ENCODE measurements around the gene SIN3A. TPM values are rescaled to one million over a fixed set of nuclear protein-coding genes. Genes with fewer than 3 reads are reported as not detected.

SIN3A gene
- total RNA-seq, 1 experiment from 2014 or later = 45.5 TPM

DNA sequence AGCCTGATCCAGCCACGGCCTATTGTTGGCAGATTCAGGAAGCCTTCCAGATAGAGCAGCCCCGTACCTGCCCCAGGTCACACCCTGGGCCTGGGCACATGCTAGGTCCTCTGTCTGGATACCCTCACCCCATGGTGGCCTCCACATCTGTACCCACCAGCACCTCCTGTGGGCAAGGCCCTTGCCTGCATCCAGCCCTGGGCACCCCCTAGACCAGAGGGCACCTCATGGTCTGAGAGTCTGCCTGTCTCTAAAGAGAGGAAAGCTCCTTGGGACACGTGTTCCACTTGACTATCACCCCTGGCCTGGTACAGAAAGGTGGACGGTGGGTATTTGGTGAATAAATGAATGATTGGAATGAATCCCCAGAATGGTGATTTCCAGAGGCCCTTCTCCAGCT lies 124.5 kb downstream of the SIN3A start:
- Mint-ChIP-seq H3K27me3 (ENCODE audit: insufficient read depth, unreplicated experiment) (peaks cover 4% of the 10 kb centered on the region), H3K27ac (ENCODE audit: low read depth, unreplicated experiment) (no peak overlapping the region), H3K4me1 (ENCODE audit: insufficient read depth, unreplicated experiment) (peaks cover 2% of the 10 kb centered on the region), H3K9me3 (ENCODE audit: unreplicated experiment) (peaks cover 1% of the 10 kb centered on the region), H3K4me3 (ENCODE audit: unreplicated experiment) (no peak overlapping the region), H3K36me3 (ENCODE audit: insufficient read depth, unreplicated experiment) (peaks cover 6% of the 10 kb centered on the region)
- no peak for DNase-seq (ENCODE audit: unreplicated experiment)
- TF ChIP-seq, protein P1, sequence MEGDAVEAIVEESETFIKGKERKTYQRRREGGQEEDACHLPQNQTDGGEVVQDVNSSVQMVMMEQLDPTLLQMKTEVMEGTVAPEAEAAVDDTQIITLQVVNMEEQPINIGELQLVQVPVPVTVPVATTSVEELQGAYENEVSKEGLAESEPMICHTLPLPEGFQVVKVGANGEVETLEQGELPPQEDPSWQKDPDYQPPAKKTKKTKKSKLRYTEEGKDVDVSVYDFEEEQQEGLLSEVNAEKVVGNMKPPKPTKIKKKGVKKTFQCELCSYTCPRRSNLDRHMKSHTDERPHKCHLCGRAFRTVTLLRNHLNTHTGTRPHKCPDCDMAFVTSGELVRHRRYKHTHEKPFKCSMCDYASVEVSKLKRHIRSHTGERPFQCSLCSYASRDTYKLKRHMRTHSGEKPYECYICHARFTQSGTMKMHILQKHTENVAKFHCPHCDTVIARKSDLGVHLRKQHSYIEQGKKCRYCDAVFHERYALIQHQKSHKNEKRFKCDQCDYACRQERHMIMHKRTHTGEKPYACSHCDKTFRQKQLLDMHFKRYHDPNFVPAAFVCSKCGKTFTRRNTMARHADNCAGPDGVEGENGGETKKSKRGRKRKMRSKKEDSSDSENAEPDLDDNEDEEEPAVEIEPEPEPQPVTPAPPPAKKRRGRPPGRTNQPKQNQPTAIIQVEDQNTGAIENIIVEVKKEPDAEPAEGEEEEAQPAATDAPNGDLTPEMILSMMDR (IDR thresholded peaks at IDR 0.05; ENCODE audit: unreplicated experiment) = no peak
- intact Hi-C loops (cut with micrococcal nuclease) = no loop called here
- ChIA-PET CTCF (interaction anchor here (0.7 kb wide), 1 partner anchor 124 kb away, joined by 3 read pairs; no protein-coding TSS in a partner anchor), POLR2A (no interaction called here)
- no TSS peak for BruUV-seq (replicated peaks)

DNA sequence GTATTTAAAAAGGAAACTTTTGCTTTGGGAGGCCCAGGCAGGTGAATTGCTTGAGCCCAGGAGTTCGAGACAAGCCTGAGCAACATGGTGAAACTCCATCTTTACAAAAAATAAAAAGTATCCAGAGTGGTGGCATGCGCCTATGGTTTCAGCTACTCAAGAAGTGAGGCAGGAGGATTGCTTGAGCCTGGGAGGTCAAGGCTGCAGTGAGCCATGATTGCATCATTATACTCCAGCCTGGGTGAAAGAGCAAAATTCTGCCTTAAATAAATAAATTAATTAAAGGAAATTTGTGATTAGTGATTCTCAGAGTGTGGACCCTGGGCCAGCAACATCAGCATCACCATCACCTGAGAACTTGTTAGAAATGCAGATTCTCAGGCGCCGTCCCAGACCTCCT lies 125.6 kb downstream of the SIN3A start:
- H3K9me3 Mint-ChIP-seq (ENCODE audit: unreplicated experiment) = peaks cover 8% of the 10 kb centered on the region
- intact Hi-C loops (cut with micrococcal nuclease) = no loop called here
- peaks cover 15% of the 10 kb centered on the region for H3K27me3 Mint-ChIP-seq (ENCODE audit: insufficient read depth, unreplicated experiment)
- TF ChIP-seq, protein P1 (IDR thresholded peaks at IDR 0.05; ENCODE audit: unreplicated experiment) = no peak
- no peak overlapping the region for H3K4me3 Mint-ChIP-seq (ENCODE audit: unreplicated experiment)
- ChIA-PET CTCF (no interaction called here), POLR2A (no interaction called here)
- no TSS peak for BruUV-seq (replicated peaks)
- no peak overlapping the region for H3K27ac Mint-ChIP-seq (ENCODE audit: low read depth, unreplicated experiment)
- peaks cover 6% of the 10 kb centered on the region for H3K36me3 Mint-ChIP-seq (ENCODE audit: insufficient read depth, unreplicated experiment)
- H3K4me1 Mint-ChIP-seq (ENCODE audit: insufficient read depth, unreplicated experiment) = no peaks in the 10 kb centered on the region
- no peak for DNase-seq (ENCODE audit: unreplicated experiment)

DNA sequence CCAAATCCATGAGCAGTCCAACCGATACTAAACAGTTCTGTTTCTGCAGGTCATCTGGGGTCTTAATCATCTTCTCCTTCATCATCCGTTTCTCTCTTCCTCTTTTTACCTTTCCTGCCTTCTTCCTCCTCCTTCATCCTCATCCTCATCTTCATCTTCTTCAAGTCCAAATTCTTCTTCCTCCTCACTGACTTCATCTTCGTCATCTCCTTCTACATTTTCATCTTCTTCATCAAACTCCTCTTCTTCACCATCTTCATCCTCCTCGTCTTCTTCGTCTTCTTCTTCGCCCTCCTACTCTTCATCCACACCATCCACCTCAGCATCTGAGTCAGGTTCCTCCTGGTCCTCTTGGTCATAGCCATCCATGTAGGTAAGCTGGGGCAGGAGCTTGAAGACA lies 129.8 kb downstream of the SIN3A start:
- H3K9me3 Mint-ChIP-seq (ENCODE audit: unreplicated experiment) = peaks cover 8% of the 10 kb centered on the region
- no TSS peak for BruUV-seq (replicated peaks)
- CTCF ChIA-PET = no interaction called here

More for the DNA sequence above, 129.8 kb downstream of the SIN3A start:
- TF ChIP-seq, protein P1 (IDR thresholded peaks at IDR 0.05; ENCODE audit: unreplicated experiment) = no peak
- H3K4me1 Mint-ChIP-seq (ENCODE audit: insufficient read depth, unreplicated experiment) = no peaks in the 10 kb centered on the region
- POLR2A ChIA-PET = no interaction called here
- intact Hi-C loops (cut with micrococcal nuclease) = no loop called here
- peaks cover 15% of the 10 kb centered on the region for H3K27me3 Mint-ChIP-seq (ENCODE audit: insufficient read depth, unreplicated experiment)
- peaks cover 6% of the 10 kb centered on the region for H3K36me3 Mint-ChIP-seq (ENCODE audit: insufficient read depth, unreplicated experiment)
- no peak overlapping the region for H3K4me3 Mint-ChIP-seq (ENCODE audit: unreplicated experiment)
- no peak overlapping the region for H3K27ac Mint-ChIP-seq (ENCODE audit: low read depth, unreplicated experiment)
- no peak for DNase-seq (ENCODE audit: unreplicated experiment)

Small RNA genes within 50 kb of the gene (microRNA-seq; reads per million reads assigned to microRNA genes)
- gene MIR631 = not detected

Other genes with a start within 250 kb of the SIN3A start
- gene C15orf39, start 249.8 kb downstream of the SIN3A start, total RNA-seq (2022) = 13.3 and 17.2 TPM in 2 replicates
- gene GOLGA6C, start 193.4 kb downstream of the SIN3A start, total RNA-seq (2022) = not detected in 2 replicates
- not detected in 2 replicates for gene GOLGA6D, start 168.9 kb downstream of the SIN3A start, total RNA-seq (2022)
- gene COMMD4, start 115.6 kb downstream of the SIN3A start, total RNA-seq (2022) = 43.9 and 47.3 TPM in 2 replicates
- 6.6 and 9.5 TPM in 2 replicates for gene NEIL1, start 104.7 kb downstream of the SIN3A start, total RNA-seq (2022)
- gene MAN2C1, start 83.1 kb downstream of the SIN3A start, total RNA-seq (2022) = 163 and 165 TPM in 2 replicates
- 31.6 and 33.0 TPM in 2 replicates for gene PTPN9, start 127.6 kb upstream of the SIN3A start, total RNA-seq (2022)
- 23.9 and 28.9 TPM in 2 replicates for gene SNUPN, start 174.0 kb upstream of the SIN3A start, total RNA-seq (2022)
- gene IMP3, start 188.5 kb upstream of the SIN3A start, total RNA-seq (2022) = 45.8 and 58.0 TPM in 2 replicates
- gene SNX33, start 196.2 kb upstream of the SIN3A start, total RNA-seq (2022) = 14.3 and 15.2 TPM in 2 replicates

Data from MCF 10A (cell line).